Measurements from ENCODE around the gene EAPP.
"Not testable (repeated sequence)": the region's sequence is repeated elsewhere in the genome, so short reads cannot be mapped to it uniquely, and the experiment has no call there.

EAPP gene

GRCh38 chr14:34537677-34538009, 1.9 kb downstream of the EAPP start:
- no peak for DNase-seq

DNA sequence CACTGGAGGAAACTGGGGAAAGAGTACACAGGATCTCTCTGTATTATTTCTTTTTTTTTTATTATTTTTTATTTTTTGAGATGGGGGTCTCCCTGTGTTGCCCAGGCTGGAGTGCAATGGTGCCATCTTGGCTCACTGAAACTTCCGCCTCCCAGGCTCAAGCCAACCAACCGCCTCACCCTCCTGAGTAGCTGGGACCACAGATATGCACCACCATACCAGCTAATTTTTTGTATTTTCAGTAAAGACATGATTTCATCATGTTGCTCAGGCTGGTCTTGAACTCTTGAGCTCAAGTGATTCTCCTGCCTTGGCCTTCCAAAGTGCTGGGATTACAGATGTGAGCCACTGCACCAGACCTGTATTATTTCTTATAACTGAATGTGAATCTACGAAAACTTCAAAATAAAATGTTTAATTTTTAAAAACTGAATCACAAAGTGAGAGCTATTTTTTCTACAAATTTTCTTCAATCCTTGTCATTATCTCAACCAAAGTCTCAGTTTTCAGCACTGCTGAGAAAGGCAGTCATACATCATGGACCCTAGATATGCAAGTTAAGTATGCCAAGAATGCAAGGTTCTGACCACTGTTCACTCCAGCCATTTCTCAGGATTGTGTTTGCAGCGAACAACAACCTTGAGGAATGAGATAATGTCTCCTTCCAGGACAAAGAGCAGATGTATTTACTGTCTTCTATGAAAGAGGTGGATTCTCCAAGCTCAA, 2.4 kb downstream of the EAPP start:
- no peak for DNase-seq

- no peak for DNase-seq
Measured at GRCh38 chr14:34527591-34527990, 11.9 kb downstream of the EAPP start.

DNA sequence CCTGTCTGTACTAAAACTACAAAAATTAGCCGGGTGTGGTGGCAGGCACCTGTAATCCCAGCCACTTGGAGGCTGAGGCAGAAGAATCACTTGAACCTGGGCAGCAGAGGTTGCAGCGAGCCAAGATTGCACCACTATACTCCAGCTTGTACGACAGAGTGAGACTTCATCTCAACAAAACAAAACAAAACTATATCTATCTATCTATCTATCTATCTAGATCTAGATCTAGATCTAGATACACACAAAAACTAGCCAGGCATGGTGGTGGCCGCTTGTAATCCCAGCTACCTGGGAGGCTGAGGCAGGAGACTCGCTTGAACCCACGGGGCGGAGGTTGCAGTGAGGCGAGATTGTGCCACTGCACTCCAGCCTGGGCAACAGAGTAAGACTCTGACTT, 15.3 kb downstream of the EAPP start:
- not testable (repeated sequence) for DNase-seq

DNA sequence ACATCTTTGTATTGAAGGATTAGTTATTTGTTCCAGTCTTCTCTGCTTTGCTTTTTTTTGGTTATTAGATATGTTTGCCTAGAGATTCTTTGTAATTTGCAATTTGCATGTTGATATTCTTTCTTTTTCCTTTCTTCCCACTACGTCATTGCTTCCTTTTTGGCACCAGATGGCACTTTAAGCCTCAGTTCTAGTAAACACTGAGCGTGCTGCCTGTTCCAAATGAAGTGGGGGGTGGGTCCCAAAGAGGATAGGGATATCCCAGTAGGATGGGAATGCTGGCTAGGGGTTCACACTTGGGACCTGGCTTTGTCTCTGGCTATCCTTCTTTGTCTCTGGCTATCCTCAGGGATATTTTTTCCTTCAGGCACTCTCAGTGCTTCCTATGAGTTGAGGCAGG, 17.0 kb downstream of the EAPP start:
- DNase-seq = no peak

- DNase-seq = not testable (repeated sequence)
Measured at GRCh38 chr14:34521071-34521470, 18.4 kb downstream of the EAPP start.

- DNase-seq = not testable (repeated sequence)
Measured at GRCh38 chr14:34520304-34520970, 19.1 kb downstream of the EAPP start.

GRCh38 chr14:34507884-34508283, 31.6 kb downstream of the EAPP start:
- no peak for DNase-seq

- no peak for DNase-seq
Measured at GRCh38 chr14:34507459-34507858, 32.0 kb downstream of the EAPP start.

- DNase-seq = not testable (repeated sequence)
Measured at GRCh38 chr14:34505124-34505491, 34.4 kb downstream of the EAPP start.

- not testable (repeated sequence) for DNase-seq
Measured at GRCh38 chr14:34504027-34504426, 35.5 kb downstream of the EAPP start.

- DNase-seq = no peak
Measured at GRCh38 chr14:34502545-34503225, 36.8 kb downstream of the EAPP start.

GRCh38 chr14:34502001-34502400, 37.5 kb downstream of the EAPP start:
- no peak for DNase-seq

GRCh38 chr14:34501004-34501580, 38.4 kb downstream of the EAPP start:
- DNase-seq = no peak

GRCh38 chr14:34498684-34499412, 40.7 kb downstream of the EAPP start:
- no peak for DNase-seq

GRCh38 chr14:34496679-34497513, 42.6 kb downstream of the EAPP start:
- DNase-seq = no peak

- no peak for DNase-seq
Measured at GRCh38 chr14:34496007-34496678, 43.4 kb downstream of the EAPP start.

DNA sequence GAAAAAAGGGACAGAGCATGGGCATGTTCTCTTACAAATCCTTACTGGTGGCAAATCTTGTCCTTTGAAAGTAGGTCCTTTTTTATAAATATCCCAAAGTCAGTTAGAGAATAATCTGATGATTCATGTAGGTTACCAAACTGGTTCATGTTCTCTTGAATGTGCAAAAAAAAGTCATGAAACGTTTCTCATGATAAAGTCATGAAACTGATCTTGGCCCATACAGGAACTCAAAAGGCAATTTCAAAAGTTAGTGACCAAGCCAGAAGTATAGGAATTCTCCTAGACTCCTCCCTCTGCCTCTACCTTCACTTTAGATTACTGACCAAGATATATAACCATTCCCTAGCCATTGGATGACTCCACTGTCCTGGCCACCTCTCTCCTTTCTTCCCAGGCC, 50.2 kb downstream of the EAPP start:
- no peak for DNase-seq

DNA sequence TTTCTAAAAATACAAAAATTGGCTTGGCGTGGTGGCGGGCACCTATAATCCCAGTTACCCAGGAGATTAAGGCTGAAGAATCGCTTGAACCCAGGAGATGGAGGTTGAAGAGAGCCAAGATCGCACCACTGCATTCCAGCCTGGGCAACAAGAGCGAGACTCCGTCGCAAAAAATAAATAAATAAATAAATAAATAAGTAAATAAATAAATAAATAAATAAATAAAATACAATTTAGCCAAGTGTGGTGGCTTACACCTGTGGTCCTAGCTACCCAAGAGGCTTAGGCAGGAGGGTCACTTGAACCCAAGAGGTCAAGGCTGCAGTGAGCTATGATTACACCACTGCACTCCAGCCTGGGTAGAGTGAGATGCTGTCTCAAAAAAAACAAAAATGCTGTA, 51.0 kb downstream of the EAPP start:
- DNase-seq = no peak

GRCh38 chr14:34484726-34485125, 54.8 kb downstream of the EAPP start:
- DNase-seq = no peak

DNA sequence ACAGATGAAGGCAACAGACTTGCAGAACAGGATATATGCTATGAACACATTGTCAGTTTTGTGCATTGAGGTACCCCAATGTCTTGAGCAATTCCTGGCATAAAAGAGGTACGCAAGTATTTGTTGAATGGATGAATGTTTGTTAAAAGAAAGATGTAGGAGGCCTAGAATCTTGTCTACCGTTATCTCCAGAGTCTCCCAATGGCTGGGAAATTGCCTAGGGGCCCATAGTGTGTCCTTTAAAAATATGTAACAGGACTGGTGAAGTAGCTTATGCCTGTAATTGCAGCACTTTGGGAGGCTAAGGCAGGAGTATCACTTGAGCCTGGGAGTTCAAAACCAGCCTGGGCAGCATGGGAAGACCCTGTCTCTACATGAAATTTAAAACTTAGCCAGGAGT, 57.0 kb downstream of the EAPP start:
- no peak for DNase-seq

DNA sequence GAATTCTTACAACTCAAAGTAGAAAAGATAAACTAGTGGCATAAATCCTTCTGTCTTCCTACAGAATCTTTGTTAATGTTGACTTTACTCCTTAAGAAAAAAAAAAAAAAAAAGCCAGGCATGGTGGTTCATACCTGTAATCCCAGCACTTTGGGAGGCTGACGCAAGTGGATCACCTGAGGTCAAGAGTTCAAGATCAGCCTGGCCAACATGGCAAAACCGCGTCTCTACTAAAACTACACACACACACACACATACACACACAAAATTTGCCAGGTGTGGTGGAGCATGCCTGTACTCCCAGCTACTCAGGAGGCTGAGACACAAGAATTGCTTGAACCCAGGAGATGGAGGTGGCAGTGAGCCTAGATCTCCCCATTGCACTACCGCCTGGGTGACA, 59.8 kb downstream of the EAPP start:
- DNase-seq = no peak

Measured in NCI-H187 (cell line).